IMR-90 (cell line): ENCODE measurements around the gene TMEM59.

Experiments
- CEBPB ChIP-seq: IDR thresholded peaks from 2 replicates; pipeline ENCODE4 v1.6.1; 2012; ENCODE audit warnings: low read depth, low read length, improper control_type of control experiment
- POLR2A ChIP-seq: IDR thresholded peaks from 2 replicates; pipeline ENCODE4 v1.6.1; 2012; ENCODE audit warnings: mild to moderate bottlenecking, low read depth, low read length
- RAD21 ChIP-seq: IDR thresholded peaks from 2 replicates; pipeline ENCODE4 v1.6.1; 2012; ENCODE audit warnings: low read length, improper control_type of control experiment
- SMC3 ChIP-seq: fragments of 150-350 bp; IDR thresholded peaks from 2 replicates; pipeline ENCODE4 v1.6.1; 2016; ENCODE audit warnings: low read depth, mild to moderate bottlenecking, antibody characterized with exemption, low read length, moderate library complexity
- USF2 ChIP-seq: fragments of 150-350 bp; IDR thresholded peaks from 2 replicates; pipeline ENCODE4 v1.6.1; 2017; ENCODE audit warnings: mild to moderate bottlenecking, antibody characterized with exemption, low read length, low read depth
- TF ChIP-seq, protein P1 (sequence below): conservative IDR thresholded peaks from 2 replicates; pipeline ENCODE4 v1.5.1; 2012; ENCODE audit warnings: mild to moderate bottlenecking, low read depth, low read length, improper control_type of control experiment

DNA sequence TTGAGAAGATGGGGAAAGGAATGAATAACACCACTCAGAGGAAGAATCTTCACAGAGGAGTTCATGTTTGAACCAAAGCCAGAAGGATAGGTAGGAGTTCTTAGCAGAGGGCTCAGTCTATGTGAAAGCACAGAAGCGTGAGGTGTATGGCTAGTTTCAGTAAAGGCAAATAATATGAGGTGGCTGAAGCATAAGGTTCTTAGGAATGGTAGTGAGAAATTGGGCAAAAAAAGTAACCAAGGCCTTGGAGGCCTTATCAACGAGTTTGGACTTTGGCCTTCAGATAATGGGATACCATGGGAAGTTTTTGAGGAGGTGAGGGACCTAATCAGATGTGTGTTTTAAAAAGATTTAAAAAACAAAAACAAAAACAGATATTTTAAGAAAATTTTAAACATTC, 47.5 kb upstream of the TMEM59 start:
- TF ChIP-seq SMC3 (no peak), USF2 (no peak), RAD21 (no peak), POLR2A (no peak), CEBPB (no peak)
- TF ChIP-seq, protein P1, sequence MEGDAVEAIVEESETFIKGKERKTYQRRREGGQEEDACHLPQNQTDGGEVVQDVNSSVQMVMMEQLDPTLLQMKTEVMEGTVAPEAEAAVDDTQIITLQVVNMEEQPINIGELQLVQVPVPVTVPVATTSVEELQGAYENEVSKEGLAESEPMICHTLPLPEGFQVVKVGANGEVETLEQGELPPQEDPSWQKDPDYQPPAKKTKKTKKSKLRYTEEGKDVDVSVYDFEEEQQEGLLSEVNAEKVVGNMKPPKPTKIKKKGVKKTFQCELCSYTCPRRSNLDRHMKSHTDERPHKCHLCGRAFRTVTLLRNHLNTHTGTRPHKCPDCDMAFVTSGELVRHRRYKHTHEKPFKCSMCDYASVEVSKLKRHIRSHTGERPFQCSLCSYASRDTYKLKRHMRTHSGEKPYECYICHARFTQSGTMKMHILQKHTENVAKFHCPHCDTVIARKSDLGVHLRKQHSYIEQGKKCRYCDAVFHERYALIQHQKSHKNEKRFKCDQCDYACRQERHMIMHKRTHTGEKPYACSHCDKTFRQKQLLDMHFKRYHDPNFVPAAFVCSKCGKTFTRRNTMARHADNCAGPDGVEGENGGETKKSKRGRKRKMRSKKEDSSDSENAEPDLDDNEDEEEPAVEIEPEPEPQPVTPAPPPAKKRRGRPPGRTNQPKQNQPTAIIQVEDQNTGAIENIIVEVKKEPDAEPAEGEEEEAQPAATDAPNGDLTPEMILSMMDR: no peak
